Endothelial cell of umbilical vein (primary cell): ENCODE data around the gene CHCHD3.

Experiments used
- CTCF ChIP-seq, 2 donors: IDR thresholded peaks; 1 replicate in 1 of 2; 2 replicates in 1 of 2; pipeline ENCODE4 v1.5.1; 2011; ENCODE audit warnings: low read length in 2 of 2, mild to moderate bottlenecking in 2 of 2, moderate library complexity in 2 of 2, control low read depth in 1 of 2, inconsistent platforms in 1 of 2, low read depth in 1 of 2; ENCODE audit not compliant: insufficient read depth in 1 of 2; ENCODE audit errors: extremely low read depth in 1 of 2
- EZH2 ChIP-seq: IDR thresholded peaks from 2 replicates; pipeline ENCODE4 v1.6.1; 2012; ENCODE audit warnings: borderline replicate concordance, low read depth, mild to moderate bottlenecking, moderate library complexity, low read length, inconsistent platforms; ENCODE audit not compliant: severe bottlenecking
- FOS ChIP-seq: IDR thresholded peaks from 2 replicates; pipeline ENCODE4 v1.6.1; 2011; ENCODE audit warnings: mild to moderate bottlenecking, low read length, moderate library complexity, borderline replicate concordance; ENCODE audit not compliant: insufficient read depth
- GATA2 ChIP-seq: IDR thresholded peaks from 2 replicates; pipeline ENCODE4 v1.7.0; 2011; ENCODE audit warnings: low read depth, mild to moderate bottlenecking, moderate library complexity, mixed read lengths, low read length; ENCODE audit not compliant: insufficient read length, insufficient read depth
- JUN ChIP-seq: IDR thresholded peaks from 2 replicates; pipeline ENCODE4 v1.6.1; 2011; ENCODE audit warnings: borderline replicate concordance, low read depth; ENCODE audit not compliant: insufficient read length, insufficient read depth
- MAX ChIP-seq: IDR thresholded peaks from 2 replicates; pipeline ENCODE4 v1.6.1; 2011; ENCODE audit not compliant: insufficient read depth, insufficient read length
- MYC ChIP-seq: IDR thresholded peaks from one replicate; pipeline ENCODE4 v1.6.1; 2011; ENCODE audit warnings: mild to moderate bottlenecking, low read depth, low read length
- POLR2A ChIP-seq: IDR thresholded peaks from 2 replicates; pipeline ENCODE4 v1.6.1; 2012; ENCODE audit warnings: low read depth, mild to moderate bottlenecking, control low read depth, low read length
- POLR2AphosphoS5 ChIP-seq: IDR thresholded peaks from 2 replicates; pipeline ENCODE4 v1.6.1; 2012; ENCODE audit warnings: low read depth, mild to moderate bottlenecking, control low read depth, low read length, moderate library complexity; ENCODE audit not compliant: insufficient read depth

- TF ChIP-seq CTCF (IDR thresholded peaks at IDR 0.05; ENCODE audit: extremely low read depth in 1 of 2, insufficient read depth in 1 of 2, low read depth in 1 of 2, low read length in 2 of 2) (no peak), POLR2A (no peak), EZH2 (no peak), MYC (no peak), POLR2AphosphoS5 (no peak), MAX (no peak), JUN (no peak), FOS (no peak), GATA2 (no peak)
Measured at GRCh38 chr7:133110312-133110711, 28.4 kb upstream of the CHCHD3 start.
